IMR-90 (cell line): ENCODE data around the gene JCAD. TPM values are rescaled to one million over a fixed set of nuclear protein-coding genes. Genes with fewer than 3 reads are reported as not detected.
A peak's percentile ranks its signal among the peaks of the same experiment; 100 is the strongest.
"Not testable (repeated sequence)": the region's sequence is repeated elsewhere in the genome, so short reads cannot be mapped to it uniquely, and the experiment has no call there.

Experiments
- ATAC-seq: fragments of 200-7000 bp; cut with Tn5 transposase; 2 replicates; pipeline ENCODE4 v1.9.1; 2020; ENCODE audit warnings: low read depth, mild to moderate bottlenecking, moderate library complexity
- BruUV-seq: library from RNA; stranded (reverse); fragments of 400-500 nt; replicated peaks from 2 replicates; lab custom pipeline; 2021; lab: Mats Ljungman, UMichigan
- CTCF ChIA-PET: fragments of 300-600 bp; formaldehyde crosslinking; extraction: SDS; loops from one replicate; lab custom pipeline; 2021; ENCODE audit warnings: antibody characterized with exemption; lab: Yijun Ruan, JAX
- POLR2A ChIA-PET: fragments of 300-600 bp; sonication (Branson Sonifier 250); formaldehyde crosslinking; loops from one replicate; lab custom pipeline; 2022; ENCODE audit warnings: antibody characterized with exemption; ENCODE audit not compliant: unreplicated experiment; lab: Charles Lee
- DNase-seq: peaks from one replicate; pipeline ENCODE4 v3.0.0; 2013
- H2AFZ ChIP-seq: replicated peaks from 2 replicates; pipeline ENCODE3; 2013; ENCODE audit warnings: low read length, mild to moderate bottlenecking; ENCODE audit not compliant: poor library complexity
- H2AK5ac ChIP-seq: 2 replicates; pipeline ENCODE4 v1.6.1; 2013; ENCODE audit warnings: low read depth, low read length, inconsistent platforms
- H2AK9ac ChIP-seq: replicated peaks from 2 replicates; pipeline ENCODE3; 2013; ENCODE audit warnings: mild to moderate bottlenecking, low read depth, low read length, moderate library complexity; ENCODE audit not compliant: poor library complexity
- H2BK120ac ChIP-seq: 2 replicates; pipeline ENCODE4 v1.6.1; 2013; ENCODE audit warnings: low read depth, low read length, inconsistent platforms
- H2BK15ac ChIP-seq: 3 replicates; pipeline ENCODE4 v1.6.1; 2013; ENCODE audit warnings: low read depth, low read length, inconsistent platforms
- H2BK20ac ChIP-seq: 2 replicates; pipeline ENCODE4 v1.6.1; 2013; ENCODE audit warnings: low read depth, mild to moderate bottlenecking, inconsistent platforms, low read length, moderate library complexity
- H2BK5ac ChIP-seq: 2 replicates; pipeline ENCODE4 v1.6.1; 2013; ENCODE audit warnings: mild to moderate bottlenecking, low read depth, low read length, inconsistent platforms; ENCODE audit not compliant: poor library complexity, severe bottlenecking
- H3K14ac ChIP-seq: replicated peaks from 2 replicates; pipeline ENCODE4 v1.6.1; 2013; ENCODE audit warnings: low read depth, low read length, inconsistent platforms
- H3K18ac ChIP-seq: 2 replicates; pipeline ENCODE4 v1.6.1; 2013; ENCODE audit warnings: low read depth, low read length, control low read depth
- H3K23ac ChIP-seq: 2 replicates; pipeline ENCODE4 v1.6.1; 2013; ENCODE audit warnings: low read depth, low read length, inconsistent platforms
- H3K27ac ChIP-seq: 2 replicates; pipeline ENCODE4 v1.5.1; 2013; ENCODE audit warnings: mild to moderate bottlenecking, control low read depth, low read length; ENCODE audit not compliant: insufficient read depth
- H3K27me3 ChIP-seq: 2 replicates; pipeline ENCODE4 v1.6.1; 2013; ENCODE audit warnings: low read length; ENCODE audit not compliant: control insufficient read depth, insufficient read depth
- H3K36me3 ChIP-seq: 2 replicates; pipeline ENCODE4 v1.6.1; 2013; ENCODE audit warnings: low read length, mixed read lengths; ENCODE audit not compliant: control insufficient read depth, insufficient read depth
- H3K4ac ChIP-seq: 2 replicates; pipeline ENCODE4 v1.6.1; 2013; ENCODE audit warnings: low read depth, low read length, inconsistent platforms
- H3K4me1 ChIP-seq: 2 replicates; pipeline ENCODE4 v1.6.1; 2013; ENCODE audit warnings: low read length, mixed read lengths; ENCODE audit not compliant: control insufficient read depth, insufficient read depth
- H3K4me2 ChIP-seq: 2 replicates; pipeline ENCODE4 v1.6.1; 2013; ENCODE audit warnings: low read depth, mild to moderate bottlenecking, control low read depth, low read length, moderate library complexity
- H3K4me3 ChIP-seq: 2 replicates; pipeline ENCODE4 v1.5.1; 2013; ENCODE audit warnings: low read depth, mild to moderate bottlenecking, control low read depth, low read length, moderate library complexity; ENCODE audit not compliant: insufficient read depth
- H3K56ac ChIP-seq: 2 replicates; pipeline ENCODE4 v1.6.1; 2013; ENCODE audit warnings: low read length, inconsistent platforms; ENCODE audit not compliant: insufficient read depth; ENCODE audit errors: extremely low read depth
- H3K79me1 ChIP-seq, 2 experiments: 2 replicates each; pipeline ENCODE4 v1.6.1; 2013; ENCODE audit warnings: low read length in 2 of 2, inconsistent platforms in 1 of 2, low read depth in 1 of 2
- H3K9ac ChIP-seq: 2 replicates; pipeline ENCODE4 v1.6.1; 2013; ENCODE audit warnings: low read depth, low read length, control low read depth
- H3K9me1 ChIP-seq: 2 replicates; pipeline ENCODE4 v1.6.1; 2013; ENCODE audit warnings: low read length, inconsistent platforms; ENCODE audit not compliant: insufficient read depth
- H3K9me3 ChIP-seq: 2 replicates; pipeline ENCODE4 v1.6.1; 2013; ENCODE audit warnings: low read length; ENCODE audit not compliant: control insufficient read depth, insufficient read depth
- H4K20me1 ChIP-seq: 2 replicates; pipeline ENCODE4 v1.6.1; 2013; ENCODE audit warnings: low read length, inconsistent platforms; ENCODE audit not compliant: insufficient read depth
- H4K5ac ChIP-seq: 2 replicates; pipeline ENCODE4 v1.6.1; 2013; ENCODE audit warnings: mild to moderate bottlenecking, low read depth, low read length, control low read depth
- H4K8ac ChIP-seq, 2 experiments: 2 replicates each; pipeline ENCODE4 v1.6.1; 2013; ENCODE audit warnings: low read depth in 2 of 2, low read length in 2 of 2, control low read depth in 1 of 2, inconsistent platforms in 1 of 2
- H4K91ac ChIP-seq: 2 replicates; pipeline ENCODE4 v1.6.1; 2013; ENCODE audit warnings: low read depth, low read length, inconsistent platforms; ENCODE audit not compliant: insufficient read depth
- WGBS, 2 experiments: methylation state at CpG; one replicate each; pipeline versions ENCODE4 v1.1.5 to v1.1.7; 2013; ENCODE audit warnings: missing lambda C conversion rate in 2 of 2; ENCODE audit not compliant: insufficient read length in 1 of 2; ENCODE audit errors: extremely low coverage in 2 of 2; 5-methylcytosine and 5-hydroxymethylcytosine counted together
- dilution Hi-C: fragments of 300-500 bp; cut with HindIII; formaldehyde crosslinking; loops from one replicate; pipeline ENCODE4 v1.14.3; 2018; ENCODE audit warnings: low sequenced_read_pairs; ENCODE audit not compliant: unreplicated experiment
- in situ Hi-C: fragments of 300-500 bp; cut with MboI; formaldehyde crosslinking; loops from 3 replicates; pipeline ENCODE4 v1.14.3; 2019; ENCODE audit warnings: low sequenced_read_pairs, inconsistent platforms, mixed read lengths
- intact Hi-C: fragments of 100-400 bp; cut with micrococcal nuclease; formaldehyde crosslinking; loops from 2 replicates; pipeline ENCODE4 v1.10.0; 2022
- polyA plus RNA-seq, 3 experiments: library from polyadenylated mRNA; depleted of rRNA; stranded (reverse); fragments of >200 nt; gene quantifications; 2 replicates each; pipeline ENCODE4 v1.2.3, GENCODE V29; 2012; ENCODE audit warnings: low replicate concordance in 1 of 3
- total RNA-seq: library from RNA; depleted of rRNA; stranded (reverse); fragments of >200 nt; gene quantifications from 2 replicates; pipeline ENCODE4 v1.2.3, GENCODE V29; 2012

Gene JCAD
- total and polyA plus RNA-seq, 2 of the 4 experiments (the other 2 are of a cell fraction) = 15.9 to 16.8 TPM

DNA sequence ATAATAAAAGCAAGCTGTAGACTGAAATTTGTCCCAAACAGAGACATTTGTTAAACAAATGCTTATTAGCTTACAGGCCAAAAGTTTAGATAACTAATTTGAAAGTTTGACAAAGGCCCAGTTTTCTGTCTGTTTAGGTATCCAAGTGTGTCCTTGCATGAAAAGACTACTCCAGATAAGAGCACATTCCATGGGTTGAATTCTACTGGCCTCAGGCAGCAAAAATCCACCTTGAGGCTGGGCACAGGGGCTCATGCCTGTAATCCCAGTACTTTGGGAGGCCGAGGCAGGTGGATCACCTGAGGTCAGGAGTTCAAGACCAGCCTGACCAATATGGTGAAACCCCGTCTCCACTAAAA, 80.0 kb downstream of the JCAD start:
- H3K9ac ChIP-seq, POLR2A ChIA-PET, H2AFZ ChIP-seq, intact Hi-C loops, H3K4me2 ChIP-seq, H4K8ac ChIP-seq, H3K23ac ChIP-seq, H3K56ac ChIP-seq, H3K36me3 ChIP-seq, H2BK120ac ChIP-seq, ATAC-seq, H3K79me1 ChIP-seq, H4K20me1 ChIP-seq, H3K4me1 ChIP-seq, H2BK5ac ChIP-seq, H4K5ac ChIP-seq, H2AK9ac ChIP-seq, H2AK5ac ChIP-seq, in situ Hi-C loops, BruUV-seq, CTCF ChIA-PET, H2BK20ac ChIP-seq, H3K18ac ChIP-seq, DNase-seq, H3K14ac ChIP-seq, H3K4ac ChIP-seq, dilution Hi-C loops, H2BK15ac ChIP-seq, H3K4me3 ChIP-seq, H4K91ac ChIP-seq, H3K27me3 ChIP-seq, H3K9me1 ChIP-seq: not testable (repeated sequence)
- Histone ChIP-seq H3K9me3 (peaks cover 13% of the 10 kb centered on the region), H3K27ac (peak overlapping the region; percentile 25; the same call in 1 of the 2 replicates)
- 60% methylated on average over 2 of the region's 2 CpGs; no CpG with 5 or more reads in 1 of the 2 experiments for WGBS, 2 experiments
